H1 (cell line): ENCODE results near the gene DISC1. TPM values are rescaled to one million over a fixed set of nuclear protein-coding genes. Genes with fewer than 3 reads are reported as not detected.

Experiments
- ATF2 ChIP-seq: IDR thresholded peaks from 2 replicates; pipeline ENCODE4 v1.6.1; 2012; ENCODE audit warnings: low read length, inconsistent platforms
- BRCA1 ChIP-seq: IDR thresholded peaks from 2 replicates; pipeline ENCODE4 v1.6.1; 2012; ENCODE audit warnings: low read depth, low read length, improper control_type of control experiment
- GTF2F1 ChIP-seq: IDR thresholded peaks from 2 replicates; pipeline ENCODE4 v1.6.1; 2012; ENCODE audit warnings: low read depth, low read length, improper control_type of control experiment, borderline replicate concordance
- KDM5A ChIP-seq: fragments of 200-600 bp; IDR thresholded peaks from 2 replicates; pipeline ENCODE4 v1.7.1; 2012; ENCODE audit warnings: mild to moderate bottlenecking, low read length, inconsistent platforms, mixed read lengths
- RBBP5 ChIP-seq: IDR thresholded peaks from 2 replicates; pipeline ENCODE4 v1.7.1; 2012; ENCODE audit warnings: low read depth, mild to moderate bottlenecking, inconsistent platforms, low read length, moderate library complexity, borderline replicate concordance
- SAP30 ChIP-seq: fragments of 300-600 bp; sonication (generic); IDR thresholded peaks from 2 replicates; pipeline ENCODE4 v1.7.1; 2012; ENCODE audit warnings: low read length, moderate library complexity, mild to moderate bottlenecking, inconsistent platforms; ENCODE audit not compliant: insufficient read depth, insufficient replicate concordance
- SIRT6 ChIP-seq: IDR thresholded peaks from one replicate; pipeline ENCODE4 v1.7.1; 2012; ENCODE audit warnings: low read length, inconsistent platforms
- polyA plus RNA-seq, 7 experiments: library from polyadenylated mRNA; depleted of rRNA in 3 of 7; stranded (reverse) in 5 of 7; unstranded in 2 of 7; fragments of >200 nt in 5 of 7; fragments of 200-250 nt in 2 of 7; gene quantifications; 1 replicate in 5 of 7; 2 replicates in 1 of 7; 4 replicates in 1 of 7; pipeline versions ENCODE4 v1.2.1 to v1.2.3, GENCODE V29; 2011 to 2013; ENCODE audit warnings: missing spikeins in 2 of 7, mixed read lengths in 2 of 7
- total RNA-seq: library from RNA; stranded (reverse); fragmentation: NEBNext Ultra II Directional; extraction: Animal tissue kit (Norgen Biotek cat#: 25700); gene quantifications from 2 replicates; pipeline ENCODE4 v1.2.1, GENCODE V29; 2021

The DISC1 gene
- total and polyA plus RNA-seq, 2 of the 8 experiments (the other 6 are each of a cell fraction or from before 2014, with no cell fraction given), result 1.1 to 3.5 TPM

DNA sequence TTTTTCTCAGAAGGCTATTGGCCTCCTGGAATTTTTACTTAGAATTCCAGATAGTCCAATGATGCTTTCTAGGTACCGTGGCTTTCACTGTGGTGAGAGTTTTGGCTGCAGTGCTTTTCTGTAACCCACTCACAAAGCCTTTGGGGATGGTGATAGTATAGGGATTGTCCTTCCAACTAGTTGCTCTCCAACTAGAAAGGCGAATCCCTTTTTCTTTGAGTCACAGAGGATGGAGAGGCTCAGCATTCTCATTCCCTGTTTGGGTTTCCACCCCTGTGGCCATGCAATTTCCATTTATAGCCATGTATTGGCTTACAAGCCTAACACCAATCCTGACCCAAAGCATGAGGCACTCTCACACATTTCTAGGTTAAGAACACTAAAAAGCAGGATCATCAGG lies 300.3 kb downstream of the DISC1 start (continued):
- TF ChIP-seq ATF2 (no peak), GTF2F1 (no peak), RBBP5 (no peak), BRCA1 (no peak), SAP30 (no peak), SIRT6 (no peak), KDM5A (no peak)
